ENCODE measurements around the gene NUDT22.

DNA sequence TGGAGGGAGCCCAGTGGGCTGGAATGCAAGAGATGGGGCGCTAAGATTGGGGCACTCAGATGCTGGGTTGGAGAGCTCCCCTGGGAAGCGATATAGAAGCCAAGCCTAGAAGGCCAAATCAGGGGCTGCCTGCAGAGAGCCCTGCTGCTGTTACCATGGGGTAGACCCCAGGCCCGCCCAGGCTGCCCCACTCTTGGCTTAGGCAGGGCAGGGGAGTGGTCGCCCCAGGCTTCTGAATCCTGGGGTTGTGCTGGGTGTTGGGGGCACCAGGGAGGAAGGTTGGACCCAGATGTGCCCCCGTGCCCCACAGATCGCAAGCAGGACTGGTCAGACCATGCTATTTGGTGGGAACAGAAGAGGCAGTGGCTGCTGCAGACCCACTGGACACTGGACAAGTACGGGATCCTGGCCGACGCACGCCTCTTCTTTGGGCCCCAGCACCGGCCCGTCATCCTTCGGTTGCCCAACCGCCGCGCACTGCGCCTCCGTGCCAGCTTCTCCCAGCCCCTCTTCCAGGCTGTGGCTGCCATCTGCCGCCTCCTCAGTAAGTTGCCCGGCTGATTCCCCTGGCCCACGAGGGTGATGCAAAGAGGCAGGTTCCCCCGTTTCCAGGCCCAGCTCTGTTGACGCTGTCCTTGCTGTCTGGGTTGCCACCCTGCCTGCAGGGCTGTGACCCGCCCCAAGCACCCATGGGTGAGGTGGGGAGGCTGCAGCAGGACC lies 15.6 kb upstream of the NUDT22 start:
- no peak for TF ChIP-seq YY1 (IDR thresholded peaks at IDR 0.05; ENCODE audit: insufficient read depth, insufficient read length)
- TF ChIP-seq ZNF274 (IDR thresholded peaks at IDR 0.05; ENCODE audit: low read depth, low read length) = no peak
- no peak for TF ChIP-seq SUZ12 (IDR thresholded peaks at IDR 0.05; ENCODE audit: extremely low read depth, insufficient read depth, insufficient read length)

All from NT2/D1 (cell line).